PFSK-1 (cell line): Measurements from ENCODE around the gene GRIN2A.

ENCODE experiments used
- FOXP2 ChIP-seq: optimal IDR thresholded peaks from 2 replicates; pipeline ENCODE3; 2011; ENCODE audit warnings: borderline replicate concordance, control low read depth, inconsistent platforms; ENCODE audit not compliant: insufficient read depth; ENCODE audit errors: extremely low read length, extremely low read depth
- POLR2AphosphoS5 ChIP-seq: IDR thresholded peaks from 2 replicates; pipeline ENCODE4 v1.6.1; 2012; ENCODE audit warnings: low read depth, mild to moderate bottlenecking, control low read depth, low read length, moderate library complexity
- SIN3A ChIP-seq: IDR thresholded peaks from 2 replicates; pipeline ENCODE4 v1.6.1; 2012; ENCODE audit warnings: mild to moderate bottlenecking, low read length, moderate library complexity, borderline replicate concordance; ENCODE audit not compliant: insufficient read depth
- TAF1 ChIP-seq: IDR thresholded peaks from 2 replicates; pipeline ENCODE4 v1.6.1; 2012; ENCODE audit warnings: low read length, control low read depth, borderline replicate concordance; ENCODE audit not compliant: insufficient read depth
- TF ChIP-seq, protein P1 (sequence below), 2 experiments: IDR thresholded peaks; 2 replicates each; pipeline versions ENCODE4 v1.6.1 to v1.8.0; 2011 to 2012; ENCODE audit warnings: low read depth in 2 of 2, low read length in 2 of 2, control low read depth in 1 of 2, inconsistent platforms in 1 of 2, mild to moderate bottlenecking in 1 of 2, moderate library complexity in 1 of 2; ENCODE audit not compliant: insufficient read depth in 1 of 2

The GRIN2A gene

DNA sequence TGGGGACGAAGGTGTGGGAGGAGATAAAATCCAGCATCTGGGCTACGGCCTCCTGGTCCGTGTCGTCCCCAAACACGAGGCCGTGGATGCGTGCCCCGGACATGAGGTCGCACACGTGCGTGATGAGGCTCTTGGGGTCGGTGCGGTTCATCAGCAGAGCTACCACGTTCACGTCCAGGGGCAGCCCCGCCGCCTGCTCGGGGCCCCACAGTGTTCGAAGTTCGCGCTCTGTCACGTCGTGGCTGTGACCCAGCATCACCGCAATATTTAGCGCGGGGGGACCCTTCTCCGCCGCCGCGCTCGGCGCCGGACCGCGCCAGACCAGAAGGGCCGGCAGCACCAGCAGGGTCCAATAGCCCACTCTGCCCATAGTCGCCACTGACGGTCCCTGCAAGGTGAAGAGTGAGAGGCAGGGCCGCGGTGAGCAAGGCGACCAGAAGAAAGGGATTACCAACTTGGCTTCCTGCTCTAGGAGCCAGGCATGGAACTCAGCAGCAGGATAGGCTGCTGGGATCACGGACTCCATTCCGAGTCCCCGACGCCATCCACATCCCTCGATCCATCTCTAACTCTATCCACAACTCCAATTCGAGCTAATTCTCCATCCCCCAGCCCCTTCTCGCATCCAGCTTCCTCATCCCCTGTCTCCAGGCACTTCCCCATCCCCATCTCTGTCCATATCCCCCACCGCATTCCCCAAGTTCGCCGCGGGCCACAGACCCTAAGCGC is 2.0 kb downstream of the GRIN2A start:
- TF ChIP-seq POLR2AphosphoS5 (no peak), TAF1 (no peak), SIN3A (no peak), FOXP2 (no peak)
- TF ChIP-seq, protein P1, sequence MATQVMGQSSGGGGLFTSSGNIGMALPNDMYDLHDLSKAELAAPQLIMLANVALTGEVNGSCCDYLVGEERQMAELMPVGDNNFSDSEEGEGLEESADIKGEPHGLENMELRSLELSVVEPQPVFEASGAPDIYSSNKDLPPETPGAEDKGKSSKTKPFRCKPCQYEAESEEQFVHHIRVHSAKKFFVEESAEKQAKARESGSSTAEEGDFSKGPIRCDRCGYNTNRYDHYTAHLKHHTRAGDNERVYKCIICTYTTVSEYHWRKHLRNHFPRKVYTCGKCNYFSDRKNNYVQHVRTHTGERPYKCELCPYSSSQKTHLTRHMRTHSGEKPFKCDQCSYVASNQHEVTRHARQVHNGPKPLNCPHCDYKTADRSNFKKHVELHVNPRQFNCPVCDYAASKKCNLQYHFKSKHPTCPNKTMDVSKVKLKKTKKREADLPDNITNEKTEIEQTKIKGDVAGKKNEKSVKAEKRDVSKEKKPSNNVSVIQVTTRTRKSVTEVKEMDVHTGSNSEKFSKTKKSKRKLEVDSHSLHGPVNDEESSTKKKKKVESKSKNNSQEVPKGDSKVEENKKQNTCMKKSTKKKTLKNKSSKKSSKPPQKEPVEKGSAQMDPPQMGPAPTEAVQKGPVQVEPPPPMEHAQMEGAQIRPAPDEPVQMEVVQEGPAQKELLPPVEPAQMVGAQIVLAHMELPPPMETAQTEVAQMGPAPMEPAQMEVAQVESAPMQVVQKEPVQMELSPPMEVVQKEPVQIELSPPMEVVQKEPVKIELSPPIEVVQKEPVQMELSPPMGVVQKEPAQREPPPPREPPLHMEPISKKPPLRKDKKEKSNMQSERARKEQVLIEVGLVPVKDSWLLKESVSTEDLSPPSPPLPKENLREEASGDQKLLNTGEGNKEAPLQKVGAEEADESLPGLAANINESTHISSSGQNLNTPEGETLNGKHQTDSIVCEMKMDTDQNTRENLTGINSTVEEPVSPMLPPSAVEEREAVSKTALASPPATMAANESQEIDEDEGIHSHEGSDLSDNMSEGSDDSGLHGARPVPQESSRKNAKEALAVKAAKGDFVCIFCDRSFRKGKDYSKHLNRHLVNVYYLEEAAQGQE (IDR thresholded peaks at IDR 0.05; ENCODE audit: insufficient read depth in 1 of 2, low read depth in 2 of 2, low read length in 2 of 2): no peak

DNA sequence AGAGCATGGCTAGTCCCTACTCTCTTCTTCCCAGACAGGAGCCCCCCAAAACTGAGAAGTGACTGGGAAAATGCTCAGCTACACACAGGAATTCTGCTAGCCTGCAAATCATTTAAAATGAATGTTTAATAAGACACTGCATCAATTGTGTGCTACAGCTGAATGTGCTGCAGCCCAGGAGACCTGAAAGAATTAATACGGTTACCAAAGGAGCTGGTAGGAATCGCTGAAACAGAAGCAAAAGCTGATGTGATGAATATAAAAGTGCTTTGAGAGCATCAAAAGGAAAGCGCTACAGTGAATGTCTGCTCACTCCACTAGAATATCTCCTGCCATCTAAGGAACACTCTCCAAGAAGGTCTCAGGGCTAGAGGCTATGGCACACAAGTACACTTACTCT is 3.7 kb downstream of the GRIN2A start:
- TF ChIP-seq TAF1: no peak
- no peak for TF ChIP-seq FOXP2
- TF ChIP-seq, protein P1 (IDR thresholded peaks at IDR 0.05; ENCODE audit: insufficient read depth in 1 of 2, low read depth in 2 of 2, low read length in 2 of 2): no peak
- TF ChIP-seq POLR2AphosphoS5: no peak
- TF ChIP-seq SIN3A: no peak

DNA sequence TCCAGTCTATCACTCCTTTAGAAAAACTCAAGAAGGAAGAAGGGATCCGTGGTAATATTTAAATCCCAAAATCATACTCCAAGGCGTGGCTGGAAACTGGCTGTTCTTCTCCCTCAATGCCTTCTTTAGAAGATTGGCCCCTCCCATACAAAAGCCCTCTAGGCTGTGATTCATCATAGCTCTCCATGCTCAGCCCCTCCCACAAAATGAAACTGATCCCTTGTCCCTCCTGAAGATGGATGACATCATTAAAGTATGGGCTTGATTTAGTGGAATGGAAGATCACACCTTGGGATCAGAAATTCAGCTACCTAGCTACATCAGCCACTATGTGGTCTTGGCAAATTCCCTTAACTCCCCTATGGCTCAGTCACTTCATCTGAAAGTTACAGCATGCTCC is 4.1 kb downstream of the GRIN2A start:
- no peak for TF ChIP-seq SIN3A

DNA sequence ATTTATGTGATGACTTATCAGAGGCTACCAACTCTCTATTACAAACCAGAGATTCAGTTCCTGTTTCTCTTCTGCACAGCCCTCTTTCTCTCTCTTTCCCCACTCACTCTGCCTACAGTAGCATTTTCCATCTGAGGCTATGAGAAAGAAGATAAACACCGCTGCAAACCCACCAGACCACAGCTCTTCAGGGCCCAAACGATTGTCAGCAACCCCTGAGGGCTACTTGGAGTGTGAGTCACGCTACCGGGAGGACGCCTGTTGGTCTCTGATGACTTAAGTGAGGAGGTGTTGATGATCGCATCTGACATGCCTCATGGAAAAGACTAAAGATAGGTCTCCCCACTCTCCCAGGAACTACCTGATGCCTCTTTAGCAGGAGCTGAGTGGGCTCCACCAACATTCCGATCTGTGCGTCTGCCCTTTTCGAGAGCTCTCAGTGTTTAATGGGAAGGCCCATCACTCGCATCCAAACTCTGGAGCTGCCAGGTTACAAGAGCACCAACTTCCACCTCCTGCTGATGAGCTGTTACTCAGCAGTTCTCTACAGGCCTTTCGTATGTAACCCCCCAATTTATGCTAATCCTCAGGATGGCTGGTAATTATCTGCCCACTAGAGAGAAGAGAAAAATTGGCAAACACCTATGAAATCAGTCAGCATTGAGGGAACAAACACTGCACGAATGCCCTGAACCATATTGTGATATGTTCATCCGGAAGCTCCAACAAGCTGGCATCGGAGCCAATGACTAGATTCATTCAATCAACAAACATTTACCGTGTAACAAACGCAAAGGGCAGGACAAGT is 9.2 kb downstream of the GRIN2A start:
- TF ChIP-seq, protein P1 (IDR thresholded peaks at IDR 0.05; ENCODE audit: insufficient read depth in 1 of 2, low read depth in 2 of 2, low read length in 2 of 2): no peak
- TF ChIP-seq SIN3A (no peak), TAF1 (no peak), POLR2AphosphoS5 (no peak), FOXP2 (no peak)

DNA sequence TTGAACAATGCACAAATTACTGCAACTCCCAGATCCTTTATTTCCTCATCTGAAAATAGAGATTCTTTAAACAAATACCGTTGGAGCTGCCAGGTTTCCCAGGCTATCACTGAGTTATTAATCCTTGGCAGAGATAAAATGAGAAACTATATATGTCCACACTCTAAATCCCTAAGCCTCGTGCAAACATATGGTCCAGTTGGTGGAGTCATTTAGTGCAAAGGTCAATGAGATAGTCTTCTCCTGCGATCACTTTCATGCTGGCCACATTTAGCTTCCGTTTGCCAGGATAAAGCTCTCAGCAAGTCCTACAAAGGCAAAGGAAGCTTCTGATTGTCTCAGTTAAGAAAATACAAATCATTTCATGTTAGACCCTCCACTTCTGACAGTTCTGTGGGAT is 11.0 kb downstream of the GRIN2A start:
- no peak for TF ChIP-seq POLR2AphosphoS5
- TF ChIP-seq FOXP2: no peak
- no peak for TF ChIP-seq SIN3A

DNA sequence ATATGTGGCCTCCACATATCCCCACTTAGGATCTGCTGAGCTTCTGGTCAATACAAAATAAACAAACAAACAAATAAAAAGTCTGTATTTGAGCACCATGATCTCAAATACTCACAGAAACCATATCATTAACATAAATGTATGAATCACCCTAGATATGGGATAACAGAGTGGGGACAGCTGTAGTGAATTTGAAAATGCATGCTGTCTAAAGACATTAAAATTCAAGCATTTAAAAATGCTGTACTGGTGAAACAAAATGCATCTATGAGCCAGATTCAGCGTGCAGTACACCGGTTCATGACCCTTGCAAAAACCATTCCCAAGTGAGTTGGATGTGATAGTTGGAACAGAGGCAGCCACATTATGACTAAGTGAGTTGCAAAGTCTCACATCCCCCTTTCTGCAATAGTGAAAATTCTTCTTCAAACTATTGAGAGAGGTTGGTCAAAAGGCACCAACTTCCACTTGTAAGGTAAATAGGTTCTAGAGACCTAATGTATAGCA is 12.3 kb downstream of the GRIN2A start:
- TF ChIP-seq TAF1: no peak
- TF ChIP-seq POLR2AphosphoS5: no peak
- TF ChIP-seq SIN3A: no peak
- no peak for TF ChIP-seq FOXP2
- TF ChIP-seq, protein P1 (IDR thresholded peaks at IDR 0.05; ENCODE audit: insufficient read depth in 1 of 2, low read depth in 2 of 2, low read length in 2 of 2): no peak
